Fibroblast of skin of right biceps (primary cell): ENCODE data around the gene WNT8B.

Experiments used
- DNase-seq: peaks from one replicate; pipeline ENCODE4 v3.0.0-alpha.2; 2013

WNT8B gene

GRCh38 chr10:100519311-100520051 lies 56.7 kb downstream of the WNT8B start, which contains the start of gene SEC31B:
Gene SEC31B, minus strand, starts transcription at chr10:100519861. Its CDS starts 2,909 bp downstream, at chr10:100516952.
- DNase-seq = no peak

DNA sequence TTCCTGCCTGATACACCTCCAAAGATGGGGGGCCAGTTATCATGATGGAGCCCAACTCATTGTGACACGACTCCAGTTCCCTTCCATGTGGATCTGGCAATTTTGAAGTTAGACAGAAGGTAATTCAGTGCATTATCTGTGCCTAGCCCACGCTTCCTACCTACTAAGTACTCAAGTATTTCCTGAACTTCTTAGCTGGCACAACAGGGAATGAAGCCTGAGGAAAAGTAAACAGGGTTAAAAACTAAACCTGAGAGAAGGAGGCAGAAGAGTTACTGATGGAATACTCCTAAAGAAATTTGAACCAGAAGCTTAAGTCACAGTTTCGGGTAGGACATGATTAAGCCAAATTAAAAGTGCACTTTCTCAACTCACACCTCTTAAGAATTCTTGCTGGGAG lies 58.0 kb downstream of the WNT8B start:
- DNase-seq = peak; percentile 41

DNA sequence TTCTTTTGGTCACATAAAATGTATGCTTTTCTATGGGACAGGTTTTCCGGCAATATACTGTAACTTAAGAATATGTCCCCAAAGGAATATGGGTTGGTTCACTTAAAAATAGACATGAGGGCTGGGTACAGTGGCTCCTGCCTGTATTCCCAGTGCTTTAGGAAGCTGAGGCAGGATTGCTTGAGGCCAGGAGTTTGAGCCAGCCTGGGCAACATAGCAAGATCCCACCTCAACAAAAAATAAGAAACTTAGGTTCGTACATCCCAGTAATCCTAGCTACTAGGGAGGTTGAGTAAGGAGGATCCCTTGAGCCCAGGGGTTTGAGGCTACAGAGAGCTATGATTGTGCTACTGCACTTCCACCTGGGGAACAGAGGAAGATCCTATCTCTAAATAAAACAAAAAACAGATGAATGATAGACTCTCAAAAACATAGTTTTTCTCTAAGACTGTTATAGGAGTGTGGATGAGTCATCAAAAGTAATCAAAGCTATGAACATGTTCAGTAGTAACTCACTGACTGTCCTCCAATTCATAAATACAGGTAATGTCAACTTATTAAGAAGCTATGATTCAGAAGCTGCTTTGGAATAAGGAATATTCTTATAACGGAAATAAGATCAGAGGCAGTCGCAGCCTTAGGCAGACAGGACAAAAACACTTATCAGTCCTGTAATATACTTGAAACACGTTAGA lies 59.4 kb downstream of the WNT8B start:
- no peak for DNase-seq

- DNase-seq = no peak
These were observed 60.1 kb downstream of the WNT8B start for GRCh38 chr10:100522945-100523344.

DNA sequence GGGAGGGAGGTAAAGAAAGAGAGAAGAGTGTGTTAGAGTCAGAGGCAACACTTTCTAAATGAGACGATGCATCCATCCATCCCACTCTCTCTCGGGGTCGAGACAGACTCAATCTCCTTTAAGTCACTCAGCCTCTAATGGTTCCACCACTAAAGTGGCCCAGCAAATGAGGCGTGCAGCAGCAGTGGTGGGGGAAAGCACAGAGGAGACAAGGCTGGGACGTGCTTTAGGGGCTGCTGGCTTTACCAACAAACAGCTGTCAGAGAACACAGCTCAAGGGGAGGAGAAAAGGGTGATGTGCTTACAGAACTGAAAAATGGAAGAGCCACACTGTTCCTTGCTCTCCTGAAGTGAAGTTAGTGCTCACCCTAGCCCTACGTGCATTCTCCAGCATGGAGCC lies 61.4 kb downstream of the WNT8B start:
- no peak for DNase-seq

GRCh38 chr10:100524638-100525037 lies 61.8 kb downstream of the WNT8B start:
- DNase-seq = no peak

DNA sequence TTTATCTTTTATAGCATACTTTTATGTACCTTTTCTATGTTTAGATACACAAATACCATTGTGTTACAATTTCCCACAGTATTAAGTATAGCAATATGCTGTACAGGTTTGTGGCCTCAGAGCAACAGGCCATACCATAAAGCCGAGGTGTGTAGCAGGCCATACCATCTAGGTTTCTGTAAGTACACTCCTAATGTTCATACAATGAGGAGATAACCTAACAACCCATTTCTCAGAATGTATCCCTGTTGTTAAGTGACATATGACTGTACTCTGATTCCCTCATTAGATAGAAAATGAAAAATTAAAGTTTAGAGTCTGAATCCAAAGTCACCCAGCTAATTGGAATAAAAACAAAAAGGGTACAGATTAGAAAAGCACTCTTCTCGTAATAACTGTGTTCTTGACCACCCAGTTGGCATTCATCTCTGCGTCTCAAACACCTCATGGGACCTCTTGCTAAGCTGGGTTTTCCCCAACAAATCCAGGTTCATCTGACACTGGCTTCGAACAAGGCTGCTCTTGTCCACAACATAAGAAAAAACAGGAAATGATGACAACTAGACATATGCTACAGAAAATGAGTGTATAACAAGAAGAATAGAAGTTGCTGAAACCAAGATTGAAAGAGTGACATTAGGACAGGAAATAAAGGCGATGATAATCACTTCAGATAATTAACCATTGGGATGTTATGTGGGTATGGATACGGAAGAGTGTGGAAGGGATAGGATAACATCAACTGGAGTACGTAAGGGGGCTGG lies 65.5 kb downstream of the WNT8B start:
- no peak for DNase-seq

DNA sequence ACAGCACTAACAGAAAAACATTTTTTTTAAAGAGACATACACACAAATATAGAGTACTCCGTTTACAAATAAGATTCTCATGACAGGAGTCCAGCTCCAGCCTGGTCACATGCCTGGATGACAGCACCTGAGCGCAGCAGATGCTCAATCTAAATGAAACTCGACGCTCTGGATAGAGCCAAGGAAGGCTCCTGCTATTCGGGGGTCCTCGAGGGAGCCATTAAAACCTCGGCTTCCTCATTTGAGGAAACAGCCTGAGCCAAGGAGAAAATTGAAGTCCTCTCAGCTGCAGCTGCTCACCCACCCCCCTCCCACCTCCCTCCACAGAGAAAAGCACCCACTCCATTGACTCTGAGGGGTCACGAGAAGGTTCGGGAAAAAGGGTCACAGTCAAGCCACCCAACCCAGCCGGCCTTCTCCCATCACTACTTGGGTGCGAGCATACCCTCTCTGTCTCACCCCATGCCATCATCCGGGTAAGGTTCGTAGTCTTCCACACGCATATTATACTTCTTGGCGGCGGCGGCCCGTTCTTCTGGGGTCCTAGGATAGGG lies 66.2 kb downstream of the WNT8B start:
- no peak for DNase-seq

DNA sequence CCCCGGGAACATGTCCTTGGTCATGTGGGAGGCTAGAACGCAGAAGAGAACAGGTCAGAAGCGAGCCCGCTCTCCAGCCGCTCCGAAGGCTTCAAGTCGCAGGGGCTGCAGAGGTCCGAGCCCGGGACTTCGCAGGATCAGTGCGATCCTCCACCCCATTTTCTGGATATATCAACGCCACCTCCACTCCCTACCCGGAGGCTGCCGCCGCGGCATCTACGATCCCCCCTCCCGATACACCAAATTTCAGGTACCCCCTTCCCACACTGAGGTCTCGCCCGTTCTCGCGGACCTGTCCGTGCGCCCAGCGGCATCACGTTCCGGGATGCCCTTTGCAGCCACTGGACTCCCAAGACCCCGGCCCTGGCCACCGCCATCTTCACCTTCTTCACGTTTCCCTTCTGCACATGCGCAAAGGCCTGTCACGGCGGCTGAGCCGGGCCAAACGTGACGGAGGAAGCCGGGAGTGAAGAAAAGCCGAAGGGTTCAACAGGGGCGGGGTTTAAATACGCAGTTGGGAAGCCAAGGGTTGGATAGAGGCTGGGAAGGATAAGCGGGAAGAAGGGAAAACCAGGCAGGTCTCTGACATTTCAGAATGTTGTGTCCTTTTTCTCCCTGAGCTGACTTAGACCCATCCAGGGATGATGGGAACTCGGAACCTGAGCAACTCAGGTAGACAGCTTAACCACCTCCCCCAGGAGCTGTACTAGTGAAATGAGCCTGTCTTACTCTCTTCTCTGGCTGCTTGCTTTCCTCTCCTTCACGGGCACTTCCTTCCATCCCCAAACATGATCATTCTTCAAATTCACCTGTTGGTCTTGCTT lies 66.9 kb downstream of the WNT8B start, which contains the start of gene NDUFB8:
TSS of gene NDUFB8 (minus strand) at position 397 of the 824 bp plus-strand sequence. CDS start at position 377, 20 bp downstream.
- peak; percentile 81 for DNase-seq

GRCh38 chr10:100531761-100532160 lies 69.0 kb downstream of the WNT8B start:
- no peak for DNase-seq
